ENCODE data around the gene ECI1. TPM values are rescaled to one million over a fixed set of nuclear protein-coding genes. Genes with fewer than 3 reads are reported as not detected.
A peak's percentile ranks its signal among the peaks of the same experiment; 100 is the strongest.

The ECI1 gene
- polyA plus RNA-seq, 3 donors = 29.9 to 74.5 (median 52.3) TPM

- Mint-ChIP-seq H3K4me1 (peaks cover 11% of the 10 kb centered on the region), H3K36me3 (peaks cover 51 to 76% of the 10 kb centered on the region in 2 donors), H3K9me3 (peaks cover 0 to 5% (median 0%) of the 10 kb centered on the region in 7 donors), H3K4me3 (no peak overlapping the region), H3K27me3 (ENCODE audit: low read depth in 3 of 3) (peaks cover 4 to 9% (median 5%) of the 10 kb centered on the region in 3 donors), H3K27ac (peak overlapping the region in 2 of 7 donors; percentile 50 to 52)
- Histone ChIP-seq H3K4me3 (replicated peaks in 1 of 3; ENCODE audit: low read depth in 2 of 3, low read length in 3 of 3) (no peak overlapping the region), H2AFZ (ENCODE audit: insufficient read depth, low read depth, low read length, poor library complexity, severe bottlenecking) (no peak overlapping the region), H3K27me3 (ENCODE audit: control insufficient read depth in 2 of 2, insufficient read depth in 2 of 2, low read length in 2 of 2) (peaks cover 0 to 2% of the 10 kb centered on the region in 2 donors), H3K27ac (ENCODE audit: low read depth in 1 of 2, low read length in 2 of 2) (no peak overlapping the region), H3K4me2 (replicated peaks; ENCODE audit: extremely low read depth, low read length, poor library complexity, severe bottlenecking) (no peak overlapping the region), H3K9me3 (replicated peaks in 1 of 2; ENCODE audit: control insufficient read depth in 1 of 2, insufficient read depth in 1 of 2, low read length in 2 of 2) (no peaks in the 10 kb centered on the region), H4K20me1 (ENCODE audit: insufficient read depth, low read length) (peaks cover 19% of the 10 kb centered on the region), H3K36me3 (replicated peaks in 1 of 2; ENCODE audit: control insufficient read depth in 1 of 2, insufficient read depth in 2 of 2, low read length in 2 of 2) (peaks cover 70 to 84% of the 10 kb centered on the region in 2 donors), H3K79me2 (ENCODE audit: insufficient read depth, low read length) (peaks cover 24% of the 10 kb centered on the region), H3K4me1 (ENCODE audit: control insufficient read depth in 1 of 2, insufficient read depth in 2 of 2, low read length in 2 of 2) (no peaks in the 10 kb centered on the region), H3K9ac (ENCODE audit: insufficient read depth, low read length, poor library complexity, severe bottlenecking) (no peak overlapping the region)
- intact Hi-C loops (cut with micrococcal nuclease) = no loop called here
- 89% methylated on average over 13 of the region's 13 CpGs for WGBS (ENCODE audit: insufficient coverage)
- TF ChIP-seq, protein P1, sequence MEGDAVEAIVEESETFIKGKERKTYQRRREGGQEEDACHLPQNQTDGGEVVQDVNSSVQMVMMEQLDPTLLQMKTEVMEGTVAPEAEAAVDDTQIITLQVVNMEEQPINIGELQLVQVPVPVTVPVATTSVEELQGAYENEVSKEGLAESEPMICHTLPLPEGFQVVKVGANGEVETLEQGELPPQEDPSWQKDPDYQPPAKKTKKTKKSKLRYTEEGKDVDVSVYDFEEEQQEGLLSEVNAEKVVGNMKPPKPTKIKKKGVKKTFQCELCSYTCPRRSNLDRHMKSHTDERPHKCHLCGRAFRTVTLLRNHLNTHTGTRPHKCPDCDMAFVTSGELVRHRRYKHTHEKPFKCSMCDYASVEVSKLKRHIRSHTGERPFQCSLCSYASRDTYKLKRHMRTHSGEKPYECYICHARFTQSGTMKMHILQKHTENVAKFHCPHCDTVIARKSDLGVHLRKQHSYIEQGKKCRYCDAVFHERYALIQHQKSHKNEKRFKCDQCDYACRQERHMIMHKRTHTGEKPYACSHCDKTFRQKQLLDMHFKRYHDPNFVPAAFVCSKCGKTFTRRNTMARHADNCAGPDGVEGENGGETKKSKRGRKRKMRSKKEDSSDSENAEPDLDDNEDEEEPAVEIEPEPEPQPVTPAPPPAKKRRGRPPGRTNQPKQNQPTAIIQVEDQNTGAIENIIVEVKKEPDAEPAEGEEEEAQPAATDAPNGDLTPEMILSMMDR (IDR thresholded peaks at IDR 0.05) = no peak
- no peak for DNase-seq
Observed at GRCh38 chr16:2230376-2230775, 21.0 kb downstream of the ECI1 start.

DNA sequence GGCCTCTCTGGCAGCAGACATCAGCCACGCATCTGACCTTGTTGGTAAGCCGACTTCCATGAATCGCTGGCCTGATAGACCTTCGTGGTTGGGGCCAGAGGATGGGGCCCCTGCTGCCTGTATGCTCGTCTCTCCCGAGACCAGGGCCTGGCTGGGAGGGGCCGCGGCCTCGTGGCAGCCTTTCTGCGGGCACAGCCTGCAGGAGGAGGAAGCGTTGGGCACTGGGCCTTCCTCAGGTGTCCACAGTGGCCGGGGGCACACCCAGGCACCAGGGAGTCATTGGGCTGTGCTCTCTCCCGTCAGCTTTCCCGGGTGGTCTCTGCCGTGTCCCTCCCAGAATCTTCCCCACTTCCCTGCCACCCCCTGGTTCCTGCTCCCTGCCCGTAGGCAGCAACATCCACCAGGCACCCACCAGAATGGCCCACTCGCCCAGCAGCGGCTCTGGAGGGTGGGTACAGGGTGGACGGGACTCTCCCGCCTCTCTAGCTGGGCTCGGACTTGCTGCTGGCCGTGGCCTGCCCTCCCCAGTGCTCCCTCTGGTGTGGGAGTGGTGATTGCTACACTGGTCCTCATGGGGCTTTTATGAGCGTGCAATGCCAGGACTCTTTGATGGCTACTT is 21.6 kb downstream of the ECI1 start:
- 90% methylated on average over 17 of the region's 23 CpGs for WGBS (ENCODE audit: insufficient coverage)
- no peak overlapping the region for H2AFZ ChIP-seq (ENCODE audit: insufficient read depth, low read depth, low read length, poor library complexity, severe bottlenecking)
- peaks cover 63 to 77% of the 10 kb centered on the region in 2 donors for H3K36me3 ChIP-seq (replicated peaks in 1 of 2; ENCODE audit: control insufficient read depth in 1 of 2, insufficient read depth in 2 of 2, low read length in 2 of 2)
- H3K4me2 ChIP-seq (replicated peaks; ENCODE audit: extremely low read depth, low read length, poor library complexity, severe bottlenecking) = no peak overlapping the region
- Mint-ChIP-seq H3K9me3 (peaks cover 0 to 2% (median 0%) of the 10 kb centered on the region in 7 donors), H3K36me3 (peaks cover 45 to 69% of the 10 kb centered on the region in 2 donors), H3K27ac (peak overlapping the region in 1 of 7 donors; percentile 50), H3K27me3 (ENCODE audit: low read depth in 3 of 3) (peaks cover 2 to 3% (median 2%) of the 10 kb centered on the region in 3 donors), H3K4me1 (peaks cover 15% of the 10 kb centered on the region), H3K4me3 (no peak overlapping the region)
- no peaks in the 10 kb centered on the region for H3K27me3 ChIP-seq (ENCODE audit: control insufficient read depth in 2 of 2, insufficient read depth in 2 of 2, low read length in 2 of 2)
- H3K9ac ChIP-seq (ENCODE audit: insufficient read depth, low read length, poor library complexity, severe bottlenecking) = no peak overlapping the region
- TF ChIP-seq, protein P1 (IDR thresholded peaks at IDR 0.05) = no peak
- H3K79me2 ChIP-seq (ENCODE audit: insufficient read depth, low read length) = peaks cover 30% of the 10 kb centered on the region
- H3K27ac ChIP-seq (ENCODE audit: low read depth in 1 of 2, low read length in 2 of 2) = no peak overlapping the region
- H3K4me1 ChIP-seq (ENCODE audit: control insufficient read depth in 1 of 2, insufficient read depth in 2 of 2, low read length in 2 of 2) = peaks cover under 1 to 3% of the 10 kb centered on the region in 2 donors
- H3K4me3 ChIP-seq (replicated peaks in 1 of 3; ENCODE audit: low read depth in 2 of 3, low read length in 3 of 3) = no peak overlapping the region
- intact Hi-C loops (cut with micrococcal nuclease) = no loop called here
- H3K9me3 ChIP-seq (replicated peaks in 1 of 2; ENCODE audit: control insufficient read depth in 1 of 2, insufficient read depth in 1 of 2, low read length in 2 of 2) = no peaks in the 10 kb centered on the region
- H4K20me1 ChIP-seq (ENCODE audit: insufficient read depth, low read length) = peaks cover 19% of the 10 kb centered on the region
- DNase-seq = no peak
